SK-N-SH (cell line): Measurements from ENCODE around the gene LRP1.

Source experiments
- CTCF ChIP-seq: fragments of 200-600 bp; sonication (generic); IDR thresholded peaks from 2 replicates; pipeline ENCODE4 v1.6.1; 2017; ENCODE audit warnings: antibody characterized with exemption, mild to moderate bottlenecking, moderate library complexity
- EP300 ChIP-seq, 2 experiments: IDR thresholded peaks; 2 replicates each; pipeline versions ENCODE4 v1.4.0 to v1.6.1; 2012; ENCODE audit warnings: borderline replicate concordance in 1 of 2, low read depth in 1 of 2, low read length in 1 of 2
- MXI1 ChIP-seq: IDR thresholded peaks from 2 replicates; pipeline ENCODE4 v1.6.1; 2012; ENCODE audit warnings: mild to moderate bottlenecking, low read depth, low read length, improper control_type of control experiment
- NRF1 ChIP-seq: IDR thresholded peaks from 2 replicates; pipeline ENCODE4 v1.6.1; 2012; ENCODE audit warnings: low read depth, mild to moderate bottlenecking, low read length
- TF ChIP-seq, protein P1 (sequence below): IDR thresholded peaks from 2 replicates; pipeline ENCODE4; 2012

- no peak for TF ChIP-seq EP300 (IDR thresholded peaks at IDR 0.05; ENCODE audit: borderline replicate concordance in 1 of 2, low read depth in 1 of 2, low read length in 1 of 2)
- no peak for TF ChIP-seq NRF1
- TF ChIP-seq, protein P1, sequence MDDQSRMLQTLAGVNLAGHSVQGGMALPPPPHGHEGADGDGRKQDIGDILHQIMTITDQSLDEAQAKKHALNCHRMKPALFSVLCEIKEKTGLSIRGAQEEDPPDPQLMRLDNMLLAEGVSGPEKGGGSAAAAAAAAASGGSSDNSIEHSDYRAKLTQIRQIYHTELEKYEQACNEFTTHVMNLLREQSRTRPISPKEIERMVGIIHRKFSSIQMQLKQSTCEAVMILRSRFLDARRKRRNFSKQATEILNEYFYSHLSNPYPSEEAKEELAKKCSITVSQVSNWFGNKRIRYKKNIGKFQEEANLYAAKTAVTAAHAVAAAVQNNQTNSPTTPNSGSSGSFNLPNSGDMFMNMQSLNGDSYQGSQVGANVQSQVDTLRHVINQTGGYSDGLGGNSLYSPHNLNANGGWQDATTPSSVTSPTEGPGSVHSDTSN = no peak
- no peak for TF ChIP-seq MXI1
- TF ChIP-seq CTCF = no peak
Measured at GRCh38 chr12:57205931-57206330, 77.6 kb downstream of the LRP1 start.
